GM12878 (cell line): ENCODE results near the gene RPL37A. TPM values are rescaled to one million over a fixed set of nuclear protein-coding genes. Genes with fewer than 3 reads are reported as not detected.

ENCODE experiments used
- ATAC-seq: fragments of 200-7000 bp; cut with Tn5 transposase; 3 replicates; pipeline ENCODE4 v1.9.1; 2020; ENCODE audit warnings: mild to moderate bottlenecking, moderate library complexity
- BruUV-seq: library from RNA; stranded (reverse); fragments of 400-500 nt; replicated peaks from 2 replicates; lab custom pipeline; 2021; lab: Mats Ljungman, UMichigan
- CTCF ChIA-PET: fragments of 300-600 bp; sonication (Branson Sonifier 250); formaldehyde crosslinking; extraction: SDS; loops from one replicate; lab custom pipeline; 2021; ENCODE audit warnings: inconsistent platforms; lab: Yijun Ruan, JAX
- POLR2A ChIA-PET: fragments of 350-600 bp; formaldehyde crosslinking; extraction: SDS; loops from one replicate; lab custom pipeline; 2021; ENCODE audit warnings: inconsistent platforms; lab: Charles Lee
- RAD21 ChIA-PET: fragments of 300-600 bp; sonication (Branson Sonifier 250); formaldehyde crosslinking; loops from one replicate; lab custom pipeline; 2023; ENCODE audit warnings: antibody characterized with exemption; ENCODE audit not compliant: unreplicated experiment; lab: Charles Lee
- SMC1A ChIA-PET: fragments of 300-600 bp; sonication (Branson Sonifier 250); formaldehyde crosslinking; loops from one replicate; lab custom pipeline; 2023; ENCODE audit not compliant: unreplicated experiment, uncharacterized antibody; lab: Charles Lee
- DNase-seq: peaks from one replicate; pipeline ENCODE4 v3.0.0-alpha.2; 2011; ENCODE audit warnings: low read depth, low spot score
- FAIRE-seq: peaks from 3 replicates; lab custom pipeline; 2011; peaks lifted over from hg19 to GRCh38; lab: Jason Lieb, UNC
- H2AFZ ChIP-seq: 2 replicates; pipeline ENCODE4 v1.6.0; 2011; ENCODE audit warnings: low read depth, low read length, control low read depth; ENCODE audit not compliant: control insufficient read depth
- H3K27ac ChIP-seq: 2 replicates; pipeline ENCODE4 v1.5.1; 2011; ENCODE audit warnings: control low read depth; ENCODE audit not compliant: control insufficient read depth, insufficient read depth
- H3K27me3 ChIP-seq, 2 experiments: replicated peaks in 1 of 2; 2 replicates each; pipeline versions ENCODE4 v1.6.0 to v1.6.1; 2011; ENCODE audit warnings: low read length in 1 of 2; ENCODE audit not compliant: control insufficient read depth in 2 of 2, insufficient read depth in 2 of 2
- H3K36me3 ChIP-seq, 2 experiments: 2 replicates each; pipeline ENCODE4 v1.5.1; 2011; ENCODE audit warnings: low read length in 1 of 2; ENCODE audit not compliant: control insufficient read depth in 2 of 2, insufficient read depth in 2 of 2
- H3K4me1 ChIP-seq: 2 replicates; pipeline ENCODE4 v1.6.1; 2011; ENCODE audit warnings: mild to moderate bottlenecking, low read length, moderate library complexity, mixed read lengths; ENCODE audit not compliant: control insufficient read depth, insufficient read depth
- H3K4me2 ChIP-seq: 2 replicates; pipeline ENCODE4 v1.6.0; 2011; ENCODE audit warnings: control low read depth; ENCODE audit not compliant: control insufficient read depth, insufficient read depth
- H3K4me3 ChIP-seq: fragments of 200-600 bp; sonication (generic); 2 replicates; pipeline ENCODE4 v1.5.1; 2016
- H3K79me2 ChIP-seq: 2 replicates; pipeline ENCODE4 v1.6.0; 2011; ENCODE audit warnings: low read length; ENCODE audit not compliant: control insufficient read depth, insufficient read depth
- H3K9ac ChIP-seq: 2 replicates; pipeline ENCODE4 v1.8.0; 2011; ENCODE audit warnings: low read length, control low read depth, mixed read lengths; ENCODE audit not compliant: control insufficient read depth, insufficient read depth
- H3K9me3 ChIP-seq: replicated peaks from 3 replicates; pipeline ENCODE4 v1.5.1; 2011; ENCODE audit warnings: mild to moderate bottlenecking, low read length; ENCODE audit not compliant: control insufficient read depth, insufficient read depth
- H4K20me1 ChIP-seq: 2 replicates; pipeline ENCODE4 v1.6.0; 2011; ENCODE audit not compliant: control insufficient read depth, insufficient read depth
- CREB1 ChIP-seq: IDR thresholded peaks from 2 replicates; pipeline ENCODE4 v1.6.1; 2012; ENCODE audit warnings: low read depth, mild to moderate bottlenecking, inconsistent platforms
- EED ChIP-seq: sonication (generic); IDR thresholded peaks from 2 replicates; pipeline ENCODE4 v1.6.1; 2016; ENCODE audit warnings: antibody characterized with exemption, low read depth
- ESRRA ChIP-seq: IDR thresholded peaks from 2 replicates; pipeline ENCODE4 v1.6.1; 2012; ENCODE audit warnings: mild to moderate bottlenecking, low read length, improper control_type of control experiment
- KLF5 ChIP-seq: fragments of 450-650 bp; IDR thresholded peaks from 2 replicates; pipeline ENCODE4 v1.6.1; 2014; ENCODE audit warnings: mild to moderate bottlenecking; ENCODE audit not compliant: partially characterized antibody
- LARP7 ChIP-seq: fragments of 450-650 bp; IDR thresholded peaks from 2 replicates; pipeline ENCODE4 v1.6.1; 2017; ENCODE audit warnings: mild to moderate bottlenecking
- NBN ChIP-seq: fragments of 450-650 bp; IDR thresholded peaks from 2 replicates; pipeline ENCODE4 v1.6.1; 2016
- NR2C1 ChIP-seq: fragments of 450-650 bp; IDR thresholded peaks from 2 replicates; pipeline ENCODE4 v1.6.1; 2017; ENCODE audit warnings: antibody characterized with exemption, mild to moderate bottlenecking, moderate library complexity
- NR2F1 ChIP-seq: fragments of 450-650 bp; conservative IDR thresholded peaks from 2 replicates; pipeline ENCODE4 v1.6.1; 2017; ENCODE audit warnings: mild to moderate bottlenecking
- PAX5 ChIP-seq: IDR thresholded peaks from 2 replicates; pipeline ENCODE4 v1.6.1; 2011; ENCODE audit warnings: low read depth, low read length, borderline replicate concordance
- RAD21 ChIP-seq: IDR thresholded peaks from 2 replicates; pipeline ENCODE4 v1.6.1; 2011; ENCODE audit warnings: mild to moderate bottlenecking, low read depth, low read length, moderate library complexity; ENCODE audit not compliant: insufficient read depth
- RCOR1 ChIP-seq: conservative IDR thresholded peaks from 2 replicates; pipeline ENCODE4 v1.6.1; 2012; ENCODE audit warnings: low read depth, low read length, improper control_type of control experiment
- ZNF687 ChIP-seq: fragments of 450-650 bp; IDR thresholded peaks from 2 replicates; pipeline ENCODE4 v1.6.1; 2017; ENCODE audit warnings: mild to moderate bottlenecking, moderate library complexity
- WGBS: methylation state at CpG from one replicate; pipeline ENCODE4 v1.1.6; 2016; ENCODE audit warnings: low lambda C conversion rate; ENCODE audit not compliant: insufficient replicate concordance, insufficient coverage; ENCODE audit errors: missing lambda C conversion rate; 5-methylcytosine and 5-hydroxymethylcytosine counted together
- in situ Hi-C: fragments of 300-500 bp; cut with MboI; formaldehyde crosslinking; loops from 9 replicates; pipeline ENCODE4 v1.14.3; 2018; ENCODE audit warnings: mixed read lengths
- intact Hi-C: fragments of 100-400 bp; cut with micrococcal nuclease; formaldehyde crosslinking; loops from one replicate; pipeline ENCODE4 v1.14.2; 2022; ENCODE audit not compliant: unreplicated experiment
- polyA plus RNA-seq, 11 experiments: library from polyadenylated mRNA; depleted of rRNA in 4 of 11; unstranded in 6 of 11; stranded (reverse) in 5 of 11; fragments of >200 nt; fragmentation: Nextera tagmentation in 4 of 11; fragmentation: Illumina TruSeq in 1 of 11; extraction: Ambion mirVana in 4 of 11; extraction: Trizol in 1 of 11; gene quantifications; 1 replicate in 1 of 11; 2 replicates in 10 of 11; pipeline versions ENCODE4 v1.2.1 to v1.2.3, GENCODE V29; 2011 to 2016; ENCODE audit warnings: inconsistent platforms in 2 of 11, missing spikeins in 2 of 11, low read depth in 1 of 11
- total RNA-seq, 4 experiments: library from RNA; depleted of rRNA in 3 of 4; stranded (reverse); fragments of >200 nt in 3 of 4; fragmentation: Illumina TruSeq in 1 of 4; extraction: Trizol in 1 of 4; gene quantifications; 2 replicates each; pipeline versions ENCODE4 v1.2.1 to v1.2.3, GENCODE V29; 2013 to 2021
- TF ChIP-seq, protein P1 (sequence below), 3 experiments: IDR thresholded peaks in 2 of 3; conservative IDR thresholded peaks in 1 of 3; 2 replicates each; pipeline ENCODE4 v1.5.1; 2011; ENCODE audit warnings: low read depth in 3 of 3, low read length in 3 of 3, mild to moderate bottlenecking in 3 of 3, control low read depth in 2 of 3, moderate library complexity in 2 of 3, inconsistent platforms in 1 of 3, mixed read lengths in 1 of 3; ENCODE audit not compliant: control insufficient read depth in 2 of 3, insufficient read depth in 1 of 3; ENCODE audit errors: extremely low read depth in 1 of 3
- TF ChIP-seq, protein P2 (sequence below): IDR thresholded peaks from 2 replicates; pipeline ENCODE4 v1.6.1; 2011; ENCODE audit warnings: borderline replicate concordance, low read depth, mild to moderate bottlenecking, moderate library complexity, mixed read lengths, low read length; ENCODE audit not compliant: insufficient read depth; ENCODE audit errors: extremely low read length

Gene RPL37A
- total and polyA plus RNA-seq, 10 of the 15 experiments (the other 5 are each of a cell fraction or from before 2014, with no cell fraction given), result 2,847 to 6,854 (median 5,110) TPM

DNA sequence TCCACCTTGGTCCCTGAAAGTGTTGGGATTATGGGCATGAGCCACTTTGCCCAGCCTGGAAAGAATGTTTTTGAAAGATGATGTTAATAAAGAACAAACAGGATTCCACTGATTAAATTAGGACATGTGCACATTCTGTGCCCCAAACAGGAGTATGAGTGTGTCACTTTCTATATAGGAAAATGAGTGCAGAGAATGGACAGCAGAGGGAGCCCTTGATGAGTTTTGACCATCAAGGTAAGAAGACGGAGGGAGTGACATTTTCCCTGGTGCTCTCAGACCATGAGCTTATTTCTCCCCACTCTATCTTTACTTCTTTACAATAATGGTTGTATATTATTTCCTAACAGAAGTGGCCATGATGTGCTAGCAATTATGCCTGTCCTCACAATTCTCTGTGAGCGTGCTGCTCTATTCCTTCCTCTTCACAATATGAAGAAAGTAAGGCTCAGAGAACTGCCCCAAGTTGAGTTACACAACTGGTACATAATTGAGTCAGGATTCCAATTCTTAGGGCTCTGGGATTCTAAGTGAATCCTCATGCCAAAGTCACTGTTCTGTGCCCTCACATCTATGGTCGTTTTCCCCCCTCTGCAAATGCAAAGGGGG, 20.6 kb downstream of the RPL37A start (continued):
- TF ChIP-seq, protein P1, sequence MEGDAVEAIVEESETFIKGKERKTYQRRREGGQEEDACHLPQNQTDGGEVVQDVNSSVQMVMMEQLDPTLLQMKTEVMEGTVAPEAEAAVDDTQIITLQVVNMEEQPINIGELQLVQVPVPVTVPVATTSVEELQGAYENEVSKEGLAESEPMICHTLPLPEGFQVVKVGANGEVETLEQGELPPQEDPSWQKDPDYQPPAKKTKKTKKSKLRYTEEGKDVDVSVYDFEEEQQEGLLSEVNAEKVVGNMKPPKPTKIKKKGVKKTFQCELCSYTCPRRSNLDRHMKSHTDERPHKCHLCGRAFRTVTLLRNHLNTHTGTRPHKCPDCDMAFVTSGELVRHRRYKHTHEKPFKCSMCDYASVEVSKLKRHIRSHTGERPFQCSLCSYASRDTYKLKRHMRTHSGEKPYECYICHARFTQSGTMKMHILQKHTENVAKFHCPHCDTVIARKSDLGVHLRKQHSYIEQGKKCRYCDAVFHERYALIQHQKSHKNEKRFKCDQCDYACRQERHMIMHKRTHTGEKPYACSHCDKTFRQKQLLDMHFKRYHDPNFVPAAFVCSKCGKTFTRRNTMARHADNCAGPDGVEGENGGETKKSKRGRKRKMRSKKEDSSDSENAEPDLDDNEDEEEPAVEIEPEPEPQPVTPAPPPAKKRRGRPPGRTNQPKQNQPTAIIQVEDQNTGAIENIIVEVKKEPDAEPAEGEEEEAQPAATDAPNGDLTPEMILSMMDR (IDR thresholded peaks at IDR 0.05 in 2 of 3, conservative IDR thresholded peaks at IDR 0.05 in 1 of 3; ENCODE audit: control insufficient read depth in 2 of 3, extremely low read depth in 1 of 3, insufficient read depth in 1 of 3, low read depth in 3 of 3, low read length in 3 of 3), result peak; percentile 63 to 75 (median 64)
- TF ChIP-seq RAD21 (peak; percentile 74), ZNF687 (no peak)

DNA sequence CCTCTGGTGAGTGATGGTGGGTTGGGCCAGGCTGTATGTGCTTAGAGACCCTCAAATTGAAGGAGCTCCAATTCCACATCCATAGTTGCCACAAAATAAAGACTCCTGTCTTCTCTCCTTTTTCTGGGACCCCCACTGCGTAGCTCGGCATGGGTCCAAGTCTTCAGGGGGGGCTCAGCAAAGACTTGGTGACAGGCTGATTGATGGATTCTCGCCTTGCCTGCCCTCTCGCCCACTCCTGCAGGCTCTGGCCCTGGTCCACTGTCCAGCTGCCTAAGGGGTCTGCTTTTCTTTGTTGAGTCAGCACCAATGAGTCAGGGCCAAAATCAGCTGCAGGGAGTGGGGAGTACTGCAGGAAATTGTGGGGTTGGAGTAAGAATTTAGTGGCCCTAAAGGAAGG, 21.5 kb downstream of the RPL37A start:
- Histone ChIP-seq H3K27me3 (no peaks in the 10 kb centered on the region), H2AFZ (no peak overlapping the region), H3K36me3 (no peaks in the 10 kb centered on the region), H3K9ac (no peak overlapping the region), H3K4me3 (no peak overlapping the region), H4K20me1 (no peaks in the 10 kb centered on the region), H3K4me1 (no peaks in the 10 kb centered on the region), H3K9me3 (no peaks in the 10 kb centered on the region), H3K79me2 (no peaks in the 10 kb centered on the region), H3K4me2 (no peak overlapping the region), H3K27ac (no peak overlapping the region)
- SMC1A ChIA-PET, result interaction anchor here (1.0 to 10.2 kb wide), 15 partner anchors 12 to 161 kb away, joined by 3 to 226 read pairs (median 4); no protein-coding TSS in a partner anchor
- intact Hi-C loops, result no loop called here
- FAIRE-seq, result no peak
- POLR2A ChIA-PET, result no interaction called here
- RAD21 ChIA-PET, result interaction anchor here (0.6 to 12.8 kb wide), 6 partner anchors 9 to 411 kb away, joined by 3 to 239 read pairs (median 6); partner anchors contain the start of gene XRCC5
- 94% methylated on average over 4 of the region's 4 CpGs for WGBS
- in situ Hi-C loops, result no loop called here
- no TSS peak for BruUV-seq
- CTCF ChIA-PET, result interaction anchor here (0.9 to 15.8 kb wide), 19 partner anchors 8 to 569 kb away, joined by 3 to 475 read pairs (median 5); no protein-coding TSS in a partner anchor
- ATAC-seq, result no peak
- TF ChIP-seq ESRRA (no peak), RCOR1 (no peak), EED (no peak), LARP7 (no peak), NR2C1 (no peak), KLF5 (no peak), CREB1 (no peak), PAX5 (no peak), NBN (no peak), NR2F1 (no peak)
- TF ChIP-seq, protein P2, sequence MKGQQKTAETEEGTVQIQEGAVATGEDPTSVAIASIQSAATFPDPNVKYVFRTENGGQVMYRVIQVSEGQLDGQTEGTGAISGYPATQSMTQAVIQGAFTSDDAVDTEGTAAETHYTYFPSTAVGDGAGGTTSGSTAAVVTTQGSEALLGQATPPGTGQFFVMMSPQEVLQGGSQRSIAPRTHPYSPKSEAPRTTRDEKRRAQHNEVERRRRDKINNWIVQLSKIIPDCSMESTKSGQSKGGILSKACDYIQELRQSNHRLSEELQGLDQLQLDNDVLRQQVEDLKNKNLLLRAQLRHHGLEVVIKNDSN, result no peak
- no peak for DNase-seq
